ENCODE results near the gene SGSM2.

The SGSM2 gene

GRCh38 chr17:2410951-2411350 is 73.7 kb downstream of the SGSM2 start:
- TF ChIP-seq GATA1 (IDR thresholded peaks at IDR 0.05; ENCODE audit: low read depth, low read length): no peak
- no peak for TF ChIP-seq POLR2A (IDR thresholded peaks at IDR 0.05; ENCODE audit: low read length)
- DNase-seq: no peak

GRCh38 chr17:2412561-2413021 is 75.3 kb downstream of the SGSM2 start:
- no peak for DNase-seq
- no peak for TF ChIP-seq GATA1 (IDR thresholded peaks at IDR 0.05; ENCODE audit: low read depth, low read length)
- TF ChIP-seq POLR2A (IDR thresholded peaks at IDR 0.05; ENCODE audit: low read length): no peak

- DNase-seq: no peak
- TF ChIP-seq POLR2A (IDR thresholded peaks at IDR 0.05; ENCODE audit: low read length): no peak
- no peak for TF ChIP-seq GATA1 (IDR thresholded peaks at IDR 0.05; ENCODE audit: low read depth, low read length)
Observed at GRCh38 chr17:2414446-2415064, 77.3 kb downstream of the SGSM2 start.

GRCh38 chr17:2415081-2415480 is 77.8 kb downstream of the SGSM2 start:
- no peak for DNase-seq
- no peak for TF ChIP-seq POLR2A (IDR thresholded peaks at IDR 0.05; ENCODE audit: low read length)
- no peak for TF ChIP-seq GATA1 (IDR thresholded peaks at IDR 0.05; ENCODE audit: low read depth, low read length)

- no peak for TF ChIP-seq POLR2A (IDR thresholded peaks at IDR 0.05; ENCODE audit: low read length)
- TF ChIP-seq GATA1 (IDR thresholded peaks at IDR 0.05; ENCODE audit: low read depth, low read length): no peak
- peak; percentile 77 to 91 for DNase-seq
Observed at GRCh38 chr17:2416010-2416734, 78.9 kb downstream of the SGSM2 start.

GRCh38 chr17:2418572-2418971 is 81.3 kb downstream of the SGSM2 start:
- DNase-seq: no peak

GRCh38 chr17:2419486-2419885 is 82.2 kb downstream of the SGSM2 start:
- DNase-seq: no peak
- TF ChIP-seq GATA1 (IDR thresholded peaks at IDR 0.05; ENCODE audit: low read depth, low read length): no peak
- no peak for TF ChIP-seq POLR2A (IDR thresholded peaks at IDR 0.05; ENCODE audit: low read length)

More at GRCh38 chr17:2418572-2418971, 81.3 kb downstream of the SGSM2 start:
- TF ChIP-seq GATA1 (IDR thresholded peaks at IDR 0.05; ENCODE audit: low read depth, low read length) (no peak), POLR2A (IDR thresholded peaks at IDR 0.05; ENCODE audit: low read length) (no peak)

GRCh38 chr17:2420176-2420575 is 82.9 kb downstream of the SGSM2 start:
- TF ChIP-seq GATA1 (IDR thresholded peaks at IDR 0.05; ENCODE audit: low read depth, low read length) (no peak), POLR2A (IDR thresholded peaks at IDR 0.05; ENCODE audit: low read length) (no peak)
- no peak for DNase-seq

- no peak for DNase-seq
- TF ChIP-seq GATA1 (IDR thresholded peaks at IDR 0.05; ENCODE audit: low read depth, low read length) (no peak), POLR2A (IDR thresholded peaks at IDR 0.05; ENCODE audit: low read length) (no peak)
Observed at GRCh38 chr17:2421315-2422147, 84.2 kb downstream of the SGSM2 start.

GRCh38 chr17:2423271-2423670 is 86.0 kb downstream of the SGSM2 start:
- DNase-seq: no peak
- no peak for TF ChIP-seq GATA1 (IDR thresholded peaks at IDR 0.05; ENCODE audit: low read depth, low read length)
- no peak for TF ChIP-seq POLR2A (IDR thresholded peaks at IDR 0.05; ENCODE audit: low read length)

GRCh38 chr17:2427215-2427614 is 89.9 kb downstream of the SGSM2 start:
- DNase-seq: no peak
- TF ChIP-seq POLR2A (IDR thresholded peaks at IDR 0.05; ENCODE audit: low read length) (no peak), GATA1 (IDR thresholded peaks at IDR 0.05; ENCODE audit: low read depth, low read length) (no peak)

- no peak for TF ChIP-seq GATA1 (IDR thresholded peaks at IDR 0.05; ENCODE audit: low read depth, low read length)
- no peak for TF ChIP-seq POLR2A (IDR thresholded peaks at IDR 0.05; ENCODE audit: low read length)
- no peak for DNase-seq
Observed at GRCh38 chr17:2427910-2428309, 90.6 kb downstream of the SGSM2 start.

Data from erythroblast (primary cell).